ENCODE data around the gene LNPK. TPM values are rescaled to one million over a fixed set of nuclear protein-coding genes. Genes with fewer than 3 reads are reported as not detected.

The LNPK gene
- total RNA-seq (2021) (10.3 to 13.8 TPM (median 13.7 TPM) in 3 replicates), Bru-seq, nascent RNA (percentile 69 among the genes with signal in this experiment)
- long read RNA-seq, experiment 1, full-length matches to known transcripts = 34 of 55 reads
- long read RNA-seq, experiment 1, partial matches to known transcripts = 9 of 55 reads
- long read RNA-seq, experiment 1, other reads (novel, unspliced or antisense) = 12 of 55 reads
- long read RNA-seq, experiment 2, full-length matches to known transcripts = 5 of 19 reads
- long read RNA-seq, experiment 2, partial matches to known transcripts = 1 of 19 reads
- long read RNA-seq, experiment 2, other reads (novel, unspliced or antisense) = 13 of 19 reads
- long read RNA-seq, experiment 3, full-length matches to known transcripts = 8 of 11 reads
- long read RNA-seq, experiment 3, partial matches to known transcripts = 1 of 11 reads
- long read RNA-seq, experiment 3, other reads (novel, unspliced or antisense) = 2 of 11 reads

GRCh38 chr2:176001916-176002687 is at the start of gene LNPK:
Gene LNPK (minus strand): TSS chr2:176002267. CDS start chr2:175995584, 6,683 bp downstream.
- CTCF ChIA-PET = interaction anchor here (0.5 to 2.5 kb wide), 5 partner anchors 77 to 312 kb away, joined by 3 to 9 read pairs (median 5); no protein-coding TSS in a partner anchor
- Mint-ChIP-seq H3K27ac (peak within 1 kb of the TSS; percentile 28; the same call in 1 of the 2 replicates), H3K27me3 (ENCODE audit: low read depth) (peaks cover 21% of the 10 kb centered on the region), H3K4me1 (peaks cover 14% of the 10 kb centered on the region), H3K36me3 (no peaks in the 10 kb centered on the region), H3K9me3 (no peaks in the 10 kb centered on the region), H3K4me3 (peak within 1 kb of the TSS; percentile 83)
- DNase-seq (ENCODE audit: low spot score) (peak; percentile 92), ATAC-seq (peak; percentile 92)
- POLR2A ChIA-PET = interaction anchor here (0.6 kb wide), 1 partner anchor 26 kb away, joined by 3 read pairs; no protein-coding TSS in a partner anchor
- TF ChIP-seq TEAD4 (CRISPR knock-in tag; IDR thresholded peaks at IDR 0.05) = no peak
- TF ChIP-seq E2F5 (CRISPR knock-in tag; IDR thresholded peaks at IDR 0.05) = peak; percentile 97
- no peak for TF ChIP-seq PRDM15 (CRISPR knock-in tag; IDR thresholded peaks at IDR 0.05)
- TF ChIP-seq STAT6 (CRISPR knock-in tag; conservative IDR thresholded peaks at IDR 0.05; ENCODE audit: low read depth) = no peak
- no peak for TF ChIP-seq ATF3 (CRISPR knock-in tag; conservative IDR thresholded peaks at IDR 0.05)
- no peak for TF ChIP-seq ZBTB21 (CRISPR knock-in tag; IDR thresholded peaks at IDR 0.05; ENCODE audit: borderline replicate concordance)
- TF ChIP-seq GABPB1 (CRISPR knock-in tag; IDR thresholded peaks at IDR 0.05) = no peak
- TF ChIP-seq ZMAT4 (CRISPR knock-in tag; IDR thresholded peaks at IDR 0.05) = no peak
- TF ChIP-seq HMGA2 (CRISPR knock-in tag; IDR thresholded peaks at IDR 0.05) = no peak
- no peak for TF ChIP-seq ZNF423 (CRISPR knock-in tag; IDR thresholded peaks at IDR 0.05)
- no peak for TF ChIP-seq TCF7 (CRISPR knock-in tag; IDR thresholded peaks at IDR 0.05; ENCODE audit: low read depth)
- TF ChIP-seq JAZF1 (CRISPR knock-in tag; IDR thresholded peaks at IDR 0.05) = no peak
- no peak for TF ChIP-seq AR (CRISPR knock-in tag; IDR thresholded peaks at IDR 0.05)
- 0 out of 2 replicates have a peak, but pooled peaks have one; percentile 41 for TF ChIP-seq CREB1 (CRISPR knock-in tag; IDR thresholded peaks at IDR 0.05)
- no peak for TF ChIP-seq ATF2 (CRISPR knock-in tag; IDR thresholded peaks at IDR 0.05; ENCODE audit: borderline replicate concordance, low read depth)
- TF ChIP-seq ZNF671 (CRISPR knock-in tag; IDR thresholded peaks at IDR 0.05) = no peak
- TF ChIP-seq ZNF512 (CRISPR knock-in tag; IDR thresholded peaks at IDR 0.05; ENCODE audit: borderline replicate concordance) = no peak
- TF ChIP-seq USF2 (CRISPR knock-in tag; IDR thresholded peaks at IDR 0.05) = peak; percentile 99
- peak; percentile 38; the same call in 1 of the 2 replicates for TF ChIP-seq FOXP1 (CRISPR knock-in tag; IDR thresholded peaks at IDR 0.05; ENCODE audit: borderline replicate concordance)

All from WTC11 (cell line).